HG03575 (cell line): Measurements from ENCODE around the gene GALNT2.

Experiments used
- ATAC-seq: cut with Tn5 transposase; IDR thresholded peaks from one replicate; pipeline ENCODE4 v1.9.1; 2021; ENCODE audit not compliant: unreplicated experiment, insufficient number of reproducible peaks, low FRiP score; ENCODE audit errors: extremely low read depth

GALNT2 gene

DNA sequence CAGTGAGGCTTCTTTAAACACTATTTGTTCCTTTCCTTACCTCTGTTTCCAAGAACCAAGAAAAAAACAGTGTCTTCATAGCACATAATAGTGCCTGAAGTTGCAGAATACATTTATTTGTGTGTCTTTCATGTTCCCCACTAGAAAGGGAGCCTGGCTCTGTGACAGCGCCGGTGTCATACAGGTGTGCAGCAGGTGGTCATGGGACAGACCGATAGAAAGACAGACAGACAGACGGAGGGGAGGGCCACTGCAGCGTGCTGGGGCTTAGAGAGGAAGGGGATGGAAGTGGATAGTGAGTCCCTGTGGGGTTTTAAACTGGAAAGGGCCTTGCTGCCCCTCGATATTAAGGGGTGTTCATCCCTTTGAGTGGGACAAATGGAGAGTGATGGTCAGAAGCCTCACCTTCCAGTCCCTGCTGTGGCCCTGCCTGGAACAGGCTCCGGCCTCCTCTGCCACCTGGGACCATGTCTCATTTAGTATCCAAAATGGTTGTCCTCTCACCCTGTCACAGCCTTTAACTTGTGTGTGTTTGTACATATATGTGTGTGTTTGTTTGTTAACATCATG is 206.2 kb downstream of the GALNT2 start:
- ATAC-seq: no peak

DNA sequence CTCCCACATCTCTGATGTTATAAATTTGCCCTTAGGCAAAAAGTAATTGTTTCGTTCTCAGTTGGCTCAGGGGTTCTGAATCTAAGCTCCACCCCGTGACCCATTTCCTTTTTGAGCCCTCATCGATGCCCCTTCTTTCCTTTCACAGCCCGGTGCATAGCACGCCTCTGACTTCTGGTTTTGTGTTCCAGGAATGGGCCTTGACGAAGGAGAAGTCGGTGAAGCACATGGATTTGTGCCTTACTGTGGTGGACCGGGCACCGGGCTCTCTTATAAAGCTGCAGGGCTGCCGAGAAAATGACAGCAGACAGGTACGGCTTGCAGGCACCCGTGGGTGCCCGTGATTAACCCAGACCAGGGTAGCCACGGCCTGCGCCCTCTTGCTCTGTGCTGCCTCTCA is 207.2 kb downstream of the GALNT2 start:
- ATAC-seq: no peak

DNA sequence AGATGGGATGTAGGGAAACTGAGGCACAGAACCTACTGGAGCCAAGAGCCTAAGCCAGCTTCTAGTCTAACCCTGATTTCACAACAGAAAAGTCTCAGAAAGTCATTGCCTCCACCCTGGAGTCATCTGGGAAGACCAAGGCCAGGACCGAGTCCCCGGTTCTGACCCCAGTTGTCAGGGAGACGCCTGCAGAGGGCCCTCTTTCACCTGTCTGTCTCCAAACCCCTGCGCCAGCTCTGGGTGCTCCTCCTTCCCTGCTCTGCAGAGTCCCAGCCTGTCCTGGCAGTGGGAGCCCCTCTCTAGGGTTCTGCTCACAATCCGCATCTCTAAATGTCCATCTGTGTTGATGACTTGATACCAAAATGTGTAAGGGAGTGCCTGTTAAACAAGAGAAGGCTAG is 209.4 kb downstream of the GALNT2 start:
- no peak for ATAC-seq

DNA sequence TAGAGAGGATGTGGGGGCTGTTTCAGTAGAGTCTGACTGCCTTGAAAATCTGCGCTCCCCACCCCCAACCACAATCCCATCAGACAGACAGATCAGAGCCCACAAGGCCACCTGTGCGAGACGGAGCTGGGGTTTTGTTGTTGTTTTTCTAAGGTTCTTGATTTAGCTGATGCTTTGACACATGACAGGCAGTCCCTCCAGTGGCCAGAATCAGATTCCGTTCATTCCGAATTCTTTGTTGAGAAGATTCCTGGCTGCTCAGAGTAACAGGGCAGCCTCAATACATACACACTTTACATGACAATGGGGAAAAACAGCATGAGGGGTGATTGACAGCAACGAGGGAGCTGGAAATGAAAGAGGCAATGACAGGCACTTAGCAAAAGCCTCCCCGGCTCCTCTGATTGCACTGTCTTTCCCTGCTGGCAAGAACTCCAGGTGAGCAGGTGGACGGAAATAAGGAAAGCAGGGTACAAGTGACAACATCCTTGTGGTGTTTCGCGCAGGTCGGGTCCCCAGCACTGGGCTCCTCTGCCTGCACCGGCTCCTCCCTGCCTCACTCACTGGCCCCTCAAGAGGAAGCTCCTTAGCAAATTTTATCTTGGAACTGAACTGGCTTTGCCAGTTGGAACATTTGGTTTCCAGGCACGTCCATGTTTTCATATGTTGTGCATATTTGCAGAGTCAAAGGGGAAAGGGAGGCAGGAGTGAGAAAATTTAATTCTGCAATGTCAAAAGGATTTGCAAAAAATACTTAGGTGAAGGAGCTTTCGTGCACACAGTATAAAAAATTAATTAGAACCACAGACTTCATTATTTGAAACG is 210.4 kb downstream of the GALNT2 start:
- no peak for ATAC-seq

DNA sequence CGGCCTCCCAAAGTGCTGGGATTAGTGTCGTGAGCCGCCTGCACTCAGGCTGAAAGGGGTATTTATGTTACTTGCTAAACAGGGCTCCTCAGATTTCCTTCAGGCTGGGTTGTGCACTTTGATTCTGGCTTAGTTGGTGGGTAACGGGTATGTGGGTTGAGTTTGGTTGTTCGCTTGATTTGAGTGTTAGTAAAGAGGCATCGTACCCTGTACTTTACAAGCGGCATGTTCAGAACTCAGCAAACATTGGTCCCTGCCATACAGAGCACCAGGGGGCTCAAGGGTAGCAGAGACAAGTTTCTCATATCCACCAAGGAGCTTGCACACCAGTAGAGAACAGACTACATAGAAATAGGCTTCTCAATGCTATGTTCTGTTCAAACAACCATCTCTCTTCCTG is 211.3 kb downstream of the GALNT2 start:
- no peak for ATAC-seq

DNA sequence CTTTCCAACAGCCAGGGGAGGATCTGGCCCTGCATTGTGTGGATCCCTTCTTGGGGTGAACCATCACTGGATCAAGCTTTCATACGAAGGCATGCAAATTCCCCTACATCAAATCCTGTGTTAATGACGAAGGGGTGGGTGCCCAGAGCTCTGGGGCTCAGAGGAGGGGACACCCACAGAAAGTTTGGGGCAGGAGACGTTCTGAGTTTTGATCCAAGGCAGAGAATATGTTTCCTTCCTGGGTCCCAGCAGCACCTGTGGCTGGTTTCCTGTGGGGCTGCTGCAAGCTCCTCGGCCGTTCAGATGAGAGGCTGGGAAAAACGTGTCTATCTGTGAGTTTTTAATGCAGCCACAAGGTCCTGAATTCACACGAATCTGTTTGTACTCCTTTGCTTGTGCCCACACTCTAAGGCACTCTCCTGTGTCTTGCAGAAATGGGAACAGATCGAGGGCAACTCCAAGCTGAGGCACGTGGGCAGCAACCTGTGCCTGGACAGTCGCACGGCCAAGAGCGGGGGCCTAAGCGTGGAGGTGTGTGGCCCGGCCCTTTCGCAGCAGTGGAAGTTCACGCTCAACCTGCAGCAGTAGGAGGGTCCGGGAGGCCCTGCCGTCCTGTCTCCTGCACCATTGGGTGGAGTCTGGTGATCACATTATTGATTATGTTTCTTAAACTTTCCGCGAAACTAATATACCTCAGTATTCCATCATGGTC is 212.0 kb downstream of the GALNT2 start:
- ATAC-seq: no peak

DNA sequence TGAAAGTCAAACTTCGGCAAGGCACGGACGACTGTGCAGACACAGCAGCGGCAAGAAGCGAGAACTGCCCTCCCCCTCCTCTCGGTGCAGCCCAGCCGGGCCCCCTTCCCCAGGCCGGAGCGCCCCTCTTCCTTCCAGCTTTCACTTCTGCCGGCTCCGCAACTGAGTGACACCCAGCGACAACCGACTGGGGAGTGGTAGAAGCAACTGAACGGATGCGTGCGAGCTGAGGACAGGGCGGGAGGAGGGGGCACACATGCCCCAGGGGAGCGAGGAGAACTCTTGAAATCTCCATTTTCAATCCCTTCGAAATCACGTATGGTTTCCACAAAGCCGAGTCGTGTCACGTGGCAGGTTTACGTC is 212.5 kb downstream of the GALNT2 start:
- no peak for ATAC-seq

DNA sequence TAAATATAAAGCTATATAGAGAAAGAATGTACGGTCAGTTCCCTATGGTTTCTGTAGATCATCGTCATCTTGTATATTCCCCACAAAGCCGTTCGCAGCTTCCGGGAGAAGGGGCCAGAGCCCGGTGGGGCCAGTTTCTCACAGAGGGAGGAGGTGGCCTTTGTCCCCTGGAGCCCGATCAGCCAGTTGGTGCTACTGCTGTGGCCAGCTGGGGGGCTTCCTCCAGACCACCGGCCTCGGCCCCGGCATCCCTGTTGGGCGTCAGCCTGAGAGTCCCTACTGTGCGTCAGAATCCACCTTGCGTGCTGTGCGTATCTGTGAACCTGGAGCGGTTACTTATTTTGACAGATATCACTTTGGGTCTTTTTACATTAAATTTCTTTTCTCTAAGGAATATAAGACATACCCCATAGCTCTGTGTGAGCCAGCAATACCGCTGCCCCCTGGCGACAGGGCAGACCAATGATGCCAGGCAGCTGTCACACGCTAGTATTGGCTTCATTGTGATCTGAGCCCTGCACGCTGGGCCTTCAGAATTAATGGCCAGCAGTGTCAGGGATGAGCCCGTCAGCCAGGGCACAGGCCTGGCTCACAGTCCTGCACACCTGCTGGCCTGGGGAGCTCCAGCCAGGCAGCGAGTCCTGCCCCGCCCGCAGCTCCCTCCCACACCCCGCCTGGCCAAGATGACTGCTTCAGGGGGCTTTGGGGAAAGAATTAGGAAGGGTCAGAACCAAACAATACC is 213.2 kb downstream of the GALNT2 start:
- ATAC-seq: no peak

DNA sequence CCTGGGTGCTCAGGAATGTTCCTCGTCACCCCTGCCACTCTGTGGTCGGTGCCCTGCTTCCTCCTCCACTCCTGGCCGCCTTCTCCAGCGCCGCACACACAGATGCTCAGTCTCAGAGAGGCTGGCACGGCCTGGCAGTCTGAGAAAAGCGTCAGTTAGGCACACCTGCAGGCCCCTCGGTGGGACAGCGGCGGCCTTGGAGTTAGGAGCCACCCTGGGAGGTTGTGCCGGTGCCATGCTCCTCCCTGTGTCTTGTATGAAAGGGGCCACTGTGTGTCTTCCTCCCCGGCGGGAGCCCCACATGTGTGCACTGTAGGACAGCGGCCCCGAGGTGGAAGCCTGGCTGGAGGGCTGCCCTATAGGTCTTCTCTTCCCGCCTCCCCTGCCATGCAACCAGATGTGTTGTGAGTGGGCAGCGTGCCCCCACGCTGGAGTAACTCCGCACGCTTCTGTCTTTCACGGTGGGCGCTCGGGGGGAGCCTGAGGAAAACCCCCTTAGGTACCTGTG is 213.9 kb downstream of the GALNT2 start:
- no peak for ATAC-seq

DNA sequence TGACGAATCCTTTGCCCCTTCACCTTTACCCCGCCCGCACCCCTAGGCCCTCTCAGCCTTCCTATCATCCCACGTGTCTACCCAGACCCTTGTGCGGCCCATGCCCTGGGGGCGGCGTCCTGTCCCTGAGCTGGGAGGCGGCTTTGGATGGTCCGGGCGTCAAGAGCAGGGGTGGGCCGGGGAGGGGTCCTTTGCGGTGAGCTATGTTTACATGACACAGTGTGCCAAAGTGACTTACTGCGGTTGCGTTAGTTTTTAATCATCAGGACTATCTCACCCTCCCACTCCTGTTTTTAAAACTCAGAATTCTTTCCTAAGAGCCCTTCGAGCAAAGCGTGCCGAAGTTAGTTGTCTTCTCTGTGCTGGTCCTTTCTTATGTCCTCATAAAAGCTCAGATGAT is 214.5 kb downstream of the GALNT2 start:
- no peak for ATAC-seq

DNA sequence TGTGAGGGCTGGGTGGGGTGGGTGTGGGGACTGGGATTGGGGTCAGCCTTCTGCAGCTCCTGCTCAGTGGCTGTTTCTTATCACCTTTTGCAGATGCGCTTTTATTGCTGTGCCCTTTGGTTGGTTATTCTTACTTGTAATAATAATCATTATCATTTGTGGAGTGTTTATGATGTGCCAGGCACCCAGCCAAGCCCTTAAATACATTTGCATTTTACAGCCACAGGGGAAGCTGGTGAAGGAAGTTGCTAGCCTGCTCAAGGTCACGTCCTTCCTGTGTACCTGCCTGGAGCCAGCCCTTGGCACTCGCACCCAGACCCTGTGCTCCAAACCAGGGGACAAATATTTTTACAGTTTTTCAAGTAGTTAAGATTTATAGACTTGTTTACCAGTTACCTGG is 215.1 kb downstream of the GALNT2 start:
- ATAC-seq: no peak

DNA sequence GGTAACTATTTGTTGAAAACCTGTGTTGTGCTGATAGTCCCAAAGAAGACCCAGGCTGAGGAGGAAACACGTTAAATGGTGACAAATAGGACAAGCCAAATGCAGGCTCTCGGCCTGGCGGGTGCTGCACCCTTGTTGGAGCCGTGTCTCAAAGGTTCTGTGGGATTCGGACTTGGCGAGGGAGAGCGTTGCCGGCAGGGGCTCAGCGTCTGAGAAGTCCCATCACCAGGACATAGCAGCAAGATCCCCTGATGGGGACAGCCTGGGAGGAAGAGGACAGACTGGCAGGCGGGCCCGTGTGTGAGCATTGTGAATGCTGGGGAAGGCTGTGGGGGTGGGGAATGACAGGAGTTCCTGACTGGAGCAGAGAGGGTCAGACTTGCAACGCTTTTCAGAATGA is 216.6 kb downstream of the GALNT2 start:
- no peak for ATAC-seq

DNA sequence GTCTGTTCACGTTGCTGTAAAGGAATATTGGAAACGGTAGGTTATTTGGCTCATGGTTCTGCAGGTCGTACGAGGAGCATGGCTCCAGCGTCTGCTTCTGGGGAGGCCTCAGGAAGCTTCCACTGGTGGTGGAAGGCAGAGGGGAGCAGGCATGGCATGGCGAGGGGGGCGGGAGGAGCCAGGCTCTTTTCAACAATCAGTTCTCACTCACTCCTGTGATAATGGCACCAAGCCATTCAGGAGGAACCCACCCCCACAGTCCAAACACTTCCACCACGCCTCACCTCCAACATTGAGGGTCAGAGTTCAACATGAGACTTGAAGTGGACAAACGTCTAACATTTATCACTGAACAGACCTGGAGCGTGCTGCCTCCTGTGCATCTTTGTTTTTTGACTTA is 217.9 kb downstream of the GALNT2 start:
- no peak for ATAC-seq

DNA sequence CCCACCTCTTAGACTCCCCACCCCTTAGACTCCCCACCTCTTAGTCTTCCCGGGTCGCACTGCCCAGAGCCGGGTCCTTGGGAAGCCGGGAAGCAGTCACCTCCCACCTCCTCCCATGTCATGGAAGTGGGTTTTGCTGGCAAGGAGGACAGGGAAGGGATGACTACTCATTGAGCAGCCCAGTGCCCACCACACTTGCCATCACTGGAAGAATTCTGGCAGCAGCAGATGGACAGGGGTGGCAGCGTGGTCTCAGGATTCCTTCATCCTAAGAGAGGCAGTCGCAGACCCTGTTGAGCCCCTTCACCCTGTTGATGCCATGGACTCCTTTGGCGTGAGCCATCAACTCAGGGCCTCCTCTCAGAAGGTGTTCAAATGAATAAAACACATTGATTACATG is 218.3 kb downstream of the GALNT2 start:
- ATAC-seq: no peak

DNA sequence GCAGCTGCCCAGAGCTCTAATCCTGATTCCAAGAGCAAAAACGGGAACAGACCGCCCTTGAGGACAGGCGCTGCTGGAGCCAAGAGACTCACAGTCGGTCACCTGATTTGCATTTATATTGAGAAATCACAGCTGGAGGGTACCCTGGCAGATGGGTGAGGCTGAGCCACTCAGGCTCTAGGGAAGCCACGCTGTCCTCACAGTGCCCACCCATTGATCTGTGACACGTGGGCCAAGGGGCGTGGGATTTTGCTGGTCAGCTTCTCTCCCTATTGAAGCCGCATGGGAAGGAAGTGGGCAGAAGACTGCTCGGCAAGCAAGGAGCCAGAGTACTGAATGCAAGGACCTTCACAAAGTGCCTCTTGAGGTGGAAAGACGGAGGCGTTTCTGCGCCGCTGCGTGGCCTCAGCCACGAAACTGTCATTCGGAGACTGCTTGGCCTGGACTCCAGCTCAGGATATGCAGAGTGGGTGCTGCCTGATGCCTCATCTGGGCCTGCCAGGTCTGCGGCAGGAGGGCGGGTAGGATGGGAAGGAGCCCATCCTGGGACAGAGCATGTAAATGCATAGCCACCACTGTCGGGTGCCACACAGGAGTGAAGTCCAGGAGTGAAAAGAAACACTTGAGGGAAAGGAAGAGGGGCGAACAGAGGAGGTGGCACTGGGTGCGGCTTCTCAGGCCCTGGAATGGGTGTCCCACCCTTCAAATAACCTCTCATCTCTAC is 219.3 kb downstream of the GALNT2 start:
- no peak for ATAC-seq

DNA sequence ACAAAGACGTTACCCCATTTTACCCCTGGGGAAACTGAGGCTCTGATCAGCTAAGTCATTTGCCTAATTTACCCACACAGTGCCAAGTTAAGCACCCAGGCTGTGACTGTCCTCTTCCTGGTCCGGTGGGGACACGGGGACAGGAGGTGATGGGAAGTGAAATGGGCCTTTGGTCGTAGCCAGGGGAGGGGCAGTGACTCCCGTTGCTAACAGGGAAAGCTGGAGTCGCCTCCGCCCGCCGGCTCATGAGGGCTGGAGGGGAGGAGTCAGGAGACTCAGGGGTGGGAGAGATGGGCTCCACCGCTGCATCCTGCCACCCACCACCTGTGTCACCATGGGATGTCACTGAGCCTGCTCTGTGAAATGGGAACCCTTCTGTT is 219.8 kb downstream of the GALNT2 start:
- ATAC-seq: no peak

DNA sequence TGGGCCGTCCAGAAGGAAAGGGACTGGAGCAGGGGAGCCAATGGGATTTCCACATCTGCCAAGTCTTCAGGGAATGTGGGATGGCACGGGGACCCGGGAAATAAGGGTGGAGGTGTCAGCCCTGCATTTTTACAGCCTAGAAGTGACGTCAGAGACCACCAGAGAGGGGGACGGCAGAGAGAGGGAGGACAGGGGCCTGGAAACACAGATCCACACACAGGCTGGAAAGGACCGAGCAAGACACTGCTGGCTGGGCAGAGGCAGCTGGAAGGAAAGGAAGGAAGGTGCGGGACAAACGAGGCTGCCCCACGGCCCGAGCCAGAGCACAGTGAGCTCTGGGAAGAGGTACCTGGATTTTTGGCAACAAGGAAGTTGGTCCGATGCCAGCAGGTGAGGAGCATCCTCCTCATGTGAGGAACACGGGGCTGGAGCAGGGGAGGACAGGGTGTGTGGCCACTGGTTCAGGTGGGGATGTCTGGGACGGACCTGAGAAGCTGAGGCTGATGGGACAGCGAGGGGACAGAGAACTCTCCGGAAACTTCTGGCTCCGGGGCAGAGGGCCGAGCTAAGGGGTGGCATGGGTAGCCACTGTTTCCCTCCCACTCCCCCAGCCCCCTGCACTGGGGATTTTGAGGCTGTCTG is 220.8 kb downstream of the GALNT2 start:
- no peak for ATAC-seq

DNA sequence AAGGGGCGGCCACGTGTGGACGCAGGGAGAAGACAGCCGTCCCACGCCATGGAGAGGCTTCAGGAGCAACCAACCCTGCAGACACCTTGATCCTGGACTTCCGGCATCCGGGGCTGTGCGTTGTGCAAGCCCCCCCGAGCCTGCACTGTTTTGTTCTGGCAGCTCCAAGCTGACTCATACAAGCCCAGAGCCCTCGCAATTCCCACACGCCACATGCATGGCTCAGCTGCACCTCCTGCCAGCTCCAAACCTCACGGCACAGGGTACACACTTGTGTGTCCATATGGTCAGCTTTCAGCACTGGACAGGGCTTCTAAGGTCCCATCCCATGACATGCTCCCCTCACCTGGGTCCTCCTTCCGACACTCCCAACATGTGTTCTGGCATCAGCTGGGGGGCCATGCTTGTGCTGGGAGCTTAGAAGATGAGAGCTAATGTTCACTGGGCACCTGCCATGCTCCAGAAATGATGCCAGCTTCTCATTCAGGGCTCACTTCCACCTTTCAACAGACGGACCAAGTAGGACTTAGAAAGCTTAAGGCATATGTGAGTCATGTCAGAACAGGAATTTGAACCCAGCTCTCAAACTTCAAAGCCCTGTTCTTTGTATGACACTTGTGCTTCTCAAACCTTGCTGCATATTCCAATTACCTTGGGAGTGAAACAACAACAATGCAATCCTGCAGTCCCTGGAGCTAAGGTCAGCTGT is 221.8 kb downstream of the GALNT2 start:
- no peak for ATAC-seq
